Measurements from ENCODE around the gene MLH3. TPM values are rescaled to one million over a fixed set of nuclear protein-coding genes. Genes with fewer than 3 reads are reported as not detected.

Gene MLH3
- total RNA-seq, 2 experiments from 2014 or later: 6.6 to 6.7 TPM

DNA sequence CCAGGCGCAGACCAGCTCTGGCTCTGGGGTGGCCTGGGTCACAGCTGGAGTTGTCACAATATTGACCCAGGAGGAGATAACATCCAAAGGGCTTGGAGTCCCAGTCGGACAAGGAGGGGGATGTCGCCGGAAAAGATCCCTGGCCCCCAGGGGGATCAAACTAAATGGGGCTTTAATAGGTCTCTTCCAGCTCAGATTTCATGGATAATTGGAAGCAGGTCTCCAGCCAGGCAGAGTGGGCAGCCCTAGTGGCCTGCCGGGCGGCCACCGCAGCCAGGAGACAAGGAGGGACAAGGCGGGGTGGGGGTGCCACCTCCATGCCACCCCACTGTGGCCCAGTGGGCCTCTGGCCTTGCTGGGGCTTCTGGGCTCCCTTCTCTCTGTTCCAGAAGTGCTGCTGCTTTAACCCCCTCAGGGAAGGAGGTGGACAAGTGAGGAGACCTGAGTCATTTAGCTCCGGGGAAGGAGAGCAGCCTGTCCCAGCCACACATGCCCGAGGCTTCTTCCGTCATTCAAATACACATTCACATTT is 72.8 kb downstream of the MLH3 start:
- H3K4me1 ChIP-seq (ENCODE audit: insufficient read depth, low read length, poor library complexity, severe bottlenecking): peaks cover 6% of the 10 kb centered on the region
- no peaks in the 10 kb centered on the region for H3K9me2 ChIP-seq (ENCODE audit: insufficient read depth, low read length)
- H2AFZ ChIP-seq (ENCODE audit: low read length): no peak overlapping the region
- ChIA-PET POLR2A (interaction anchor here (0.6 kb wide), 1 partner anchor 484 kb away, joined by 3 read pairs; no protein-coding TSS in a partner anchor), CTCF (ENCODE audit: unreplicated experiment) (interaction anchor here (0.8 kb wide), 1 partner anchor 15 kb away, joined by 14 read pairs; no protein-coding TSS in a partner anchor)
- no TSS peak for BruUV-seq (replicated peaks)
- H3K36me3 ChIP-seq (ENCODE audit: insufficient read depth, low read length): no peaks in the 10 kb centered on the region
- no peak overlapping the region for H3K27ac ChIP-seq (ENCODE audit: low read depth, low read length, poor library complexity, severe bottlenecking)
- DNase-seq (ENCODE audit: low spot score): no peak
- no peak overlapping the region for H3K4me2 ChIP-seq (ENCODE audit: low read length)
- H4K20me1 ChIP-seq (ENCODE audit: insufficient read depth, low read length): no peaks in the 10 kb centered on the region
- TF ChIP-seq CTCF (conservative IDR thresholded peaks at IDR 0.05; ENCODE audit: low read length) (no peak), EZH2phosphoT487 (IDR thresholded peaks at IDR 0.05; ENCODE audit: borderline replicate concordance, low read depth, low read length) (no peak)
- intact Hi-C loops (cut with micrococcal nuclease; ENCODE audit: unreplicated experiment): no loop called here
- H3K4me3 ChIP-seq (ENCODE audit: low read depth, low read length, poor library complexity, severe bottlenecking): no peak overlapping the region
- H3K79me2 ChIP-seq (ENCODE audit: insufficient read depth, low read depth, low read length): no peaks in the 10 kb centered on the region
- no peaks in the 10 kb centered on the region for H3K9me3 ChIP-seq (ENCODE audit: low read length)

DNA sequence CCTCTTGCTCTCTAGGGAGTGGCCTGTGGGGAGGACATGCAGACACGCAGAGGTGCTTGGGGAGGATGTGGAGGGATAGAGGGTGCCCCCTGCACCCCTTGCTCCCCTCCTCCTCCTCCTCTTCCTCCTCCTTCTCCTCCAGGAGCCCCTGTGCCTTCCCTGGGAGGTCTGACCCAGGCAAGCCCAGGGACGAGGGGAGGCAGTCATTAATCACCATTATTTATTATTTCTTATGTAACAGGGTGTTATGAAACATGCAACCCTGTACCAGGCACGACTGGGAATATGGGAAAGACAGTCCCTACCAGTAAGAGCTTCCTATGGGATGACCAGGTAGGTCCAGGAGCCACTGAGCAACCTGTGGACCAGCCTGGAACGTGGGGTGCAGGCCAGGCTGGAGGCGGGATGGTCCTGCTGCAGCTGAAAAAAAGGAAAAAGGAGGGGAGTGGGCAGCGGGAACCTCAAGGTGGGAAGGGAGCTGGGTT is 73.3 kb downstream of the MLH3 start:
- CTCF ChIA-PET (ENCODE audit: unreplicated experiment): interaction anchor here (0.8 kb wide), 1 partner anchor 14 kb away, joined by 14 read pairs; no protein-coding TSS in a partner anchor
- no peak overlapping the region for H3K4me3 ChIP-seq (ENCODE audit: low read depth, low read length, poor library complexity, severe bottlenecking)

More for the DNA sequence above, 73.3 kb downstream of the MLH3 start:
- no peak for TF ChIP-seq EZH2phosphoT487 (IDR thresholded peaks at IDR 0.05; ENCODE audit: borderline replicate concordance, low read depth, low read length)
- TF ChIP-seq CTCF (conservative IDR thresholded peaks at IDR 0.05; ENCODE audit: low read length): no peak
- no TSS peak for BruUV-seq (replicated peaks)
- no peaks in the 10 kb centered on the region for H3K79me2 ChIP-seq (ENCODE audit: insufficient read depth, low read depth, low read length)
- H3K9me2 ChIP-seq (ENCODE audit: insufficient read depth, low read length): no peaks in the 10 kb centered on the region
- intact Hi-C loops (cut with micrococcal nuclease; ENCODE audit: unreplicated experiment): no loop called here
- H3K4me1 ChIP-seq (ENCODE audit: insufficient read depth, low read length, poor library complexity, severe bottlenecking): peaks cover 11% of the 10 kb centered on the region
- POLR2A ChIA-PET: no interaction called here
- no peaks in the 10 kb centered on the region for H3K9me3 ChIP-seq (ENCODE audit: low read length)
- no peak overlapping the region for H2AFZ ChIP-seq (ENCODE audit: low read length)
- no peak overlapping the region for H3K27ac ChIP-seq (ENCODE audit: low read depth, low read length, poor library complexity, severe bottlenecking)
- no peak for DNase-seq (ENCODE audit: low spot score)
- no peak overlapping the region for H3K4me2 ChIP-seq (ENCODE audit: low read length)
- no peaks in the 10 kb centered on the region for H4K20me1 ChIP-seq (ENCODE audit: insufficient read depth, low read length)
- H3K36me3 ChIP-seq (ENCODE audit: insufficient read depth, low read length): no peaks in the 10 kb centered on the region

All from OCI-LY7 (cell line).